ACC112 (cell line): ENCODE measurements around the gene GIPC3.

Experiments used
- H2AFZ ChIP-seq: fragments of 200-600 bp; sonication (generic); one replicate; pipeline ENCODE4 v1.6.0; 2017; ENCODE audit warnings: antibody characterized with exemption, low read length; ENCODE audit not compliant: unreplicated experiment
- H3K27ac ChIP-seq: fragments of 200-600 bp; sonication (generic); 2 replicates; pipeline ENCODE4 v1.5.1; 2014; ENCODE audit warnings: low read depth, mild to moderate bottlenecking, antibody characterized with exemption, low read length, moderate library complexity
- H3K27me3 ChIP-seq: fragments of 200-600 bp; sonication (generic); 2 replicates; pipeline ENCODE4 v1.6.1; 2014; ENCODE audit warnings: mild to moderate bottlenecking, antibody characterized with exemption, low read length, moderate library complexity, mixed read lengths; ENCODE audit not compliant: insufficient read depth
- H3K36me3 ChIP-seq: fragments of 200-600 bp; sonication (generic); 2 replicates; pipeline ENCODE4 v1.6.1; 2016; ENCODE audit warnings: mild to moderate bottlenecking, antibody characterized with exemption, low read length, moderate library complexity, mixed read lengths; ENCODE audit not compliant: insufficient read depth
- H3K4me1 ChIP-seq: fragments of 200-600 bp; sonication (generic); one replicate; pipeline ENCODE4 v1.6.1; 2016; ENCODE audit warnings: low read length, mixed read lengths; ENCODE audit not compliant: insufficient read depth, unreplicated experiment, control insufficient read depth
- H3K4me3 ChIP-seq: fragments of 200-600 bp; sonication (generic); 2 replicates; pipeline ENCODE4 v1.5.1; 2014; ENCODE audit warnings: mild to moderate bottlenecking, low read depth, low read length
- H3K79me2 ChIP-seq: fragments of 200-600 bp; sonication (generic); one replicate; pipeline ENCODE4 v1.6.0; 2016; ENCODE audit warnings: low read length; ENCODE audit not compliant: control insufficient read depth, unreplicated experiment, insufficient read depth

The GIPC3 gene

DNA sequence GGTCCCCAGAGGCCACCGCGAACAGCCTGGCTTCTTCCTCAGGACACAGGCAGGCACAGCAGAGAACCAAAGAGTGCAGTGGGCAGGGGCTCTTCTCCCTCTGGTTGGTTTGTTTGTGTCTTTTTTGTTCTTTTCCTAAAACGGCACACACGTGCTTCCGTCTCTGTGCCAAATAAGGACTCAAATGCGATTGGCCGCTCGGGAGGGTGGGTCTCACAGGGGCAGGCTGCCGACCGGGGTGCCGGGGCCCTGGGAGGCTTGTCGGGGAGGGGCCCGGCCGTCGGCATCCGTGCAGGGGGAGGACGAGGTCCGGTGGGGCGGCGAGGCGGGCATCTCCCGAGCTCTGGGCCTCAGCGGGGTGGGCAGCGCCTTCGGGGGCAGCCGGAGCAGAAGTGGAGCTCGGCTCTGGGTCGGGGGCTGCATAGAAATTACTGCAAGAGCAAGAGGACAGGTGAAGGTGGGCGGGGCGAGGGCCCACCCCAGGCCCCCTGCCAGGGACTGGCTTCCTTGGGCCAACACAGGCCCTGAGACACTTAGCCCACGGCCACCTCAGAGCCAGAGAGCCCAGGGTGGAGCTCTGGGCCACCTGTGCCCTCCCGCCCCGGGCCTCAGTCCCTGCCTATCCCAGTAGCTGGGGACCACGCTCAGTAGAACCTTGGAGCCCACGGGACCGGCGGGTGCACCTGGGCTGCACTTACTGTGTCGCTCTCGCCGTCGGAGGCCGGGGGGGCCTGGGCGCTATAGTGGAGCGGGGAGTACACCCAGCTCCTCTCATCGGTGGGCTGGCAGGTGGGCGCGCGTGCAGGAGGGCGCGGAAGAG lies 47.7 kb downstream of the GIPC3 start:
- no peak overlapping the region for H3K4me3 ChIP-seq
- H3K79me2 ChIP-seq: no peaks in the 10 kb centered on the region
- H3K27ac ChIP-seq: no peak overlapping the region
- no peaks in the 10 kb centered on the region for H3K36me3 ChIP-seq
- no peaks in the 10 kb centered on the region for H3K27me3 ChIP-seq
- H2AFZ ChIP-seq: no peak overlapping the region
- no peaks in the 10 kb centered on the region for H3K4me1 ChIP-seq

DNA sequence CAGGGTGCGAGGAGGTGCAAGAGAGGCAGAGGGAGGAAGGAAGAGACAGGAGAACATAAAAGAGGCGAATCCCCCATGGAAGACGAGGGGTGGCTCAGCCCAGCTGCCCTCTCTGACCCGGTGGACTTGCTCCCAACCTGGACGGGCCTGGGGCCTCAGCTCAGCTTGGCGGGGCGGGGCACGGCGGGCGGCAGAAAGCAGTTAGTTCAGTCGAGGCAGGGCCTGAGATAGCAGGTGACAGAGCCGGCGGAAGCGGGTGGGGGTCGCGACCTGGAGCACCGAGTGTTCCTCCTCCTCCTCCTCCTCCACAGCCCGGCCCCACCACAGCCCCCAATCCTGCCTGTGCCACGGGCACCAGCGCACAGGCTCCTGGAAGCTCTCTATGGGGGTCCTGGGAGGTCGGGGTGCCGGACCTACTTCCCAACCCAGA lies 48.3 kb downstream of the GIPC3 start:
- Histone ChIP-seq H3K4me3 (no peak overlapping the region), H3K36me3 (no peaks in the 10 kb centered on the region), H3K27me3 (no peaks in the 10 kb centered on the region), H3K27ac (no peak overlapping the region), H2AFZ (no peak overlapping the region), H3K79me2 (no peaks in the 10 kb centered on the region), H3K4me1 (no peaks in the 10 kb centered on the region)

GRCh38 chr19:3634496-3635045 lies 49.3 kb downstream of the GIPC3 start:
- H3K4me3 ChIP-seq: no peak overlapping the region
- no peaks in the 10 kb centered on the region for H3K4me1 ChIP-seq
- H3K79me2 ChIP-seq: no peaks in the 10 kb centered on the region
- H3K36me3 ChIP-seq: no peaks in the 10 kb centered on the region
- H3K27me3 ChIP-seq: no peaks in the 10 kb centered on the region
- H3K27ac ChIP-seq: no peak overlapping the region
- no peak overlapping the region for H2AFZ ChIP-seq

DNA sequence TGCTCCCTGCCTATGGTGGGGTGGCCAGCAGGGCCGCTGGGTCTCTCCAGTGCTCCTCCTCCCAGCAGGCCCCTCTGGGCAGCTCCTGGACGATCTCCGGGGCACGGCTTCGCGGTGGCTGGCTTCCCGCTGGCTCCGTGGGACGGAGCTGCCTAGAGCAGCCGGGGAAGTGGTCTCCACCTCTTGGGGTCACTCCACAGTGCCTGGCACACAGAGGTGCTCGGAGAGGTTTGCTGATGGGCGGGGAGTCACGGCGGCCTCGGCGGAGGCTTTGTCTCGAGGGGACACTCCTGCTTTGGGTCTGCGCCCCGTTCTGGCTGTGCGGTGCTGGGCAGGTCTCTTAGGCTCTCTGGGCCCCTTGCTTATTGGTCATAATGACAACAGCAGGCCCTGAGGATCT lies 51.2 kb downstream of the GIPC3 start:
- H3K4me3 ChIP-seq: no peak overlapping the region
- H3K4me1 ChIP-seq: no peaks in the 10 kb centered on the region
- no peaks in the 10 kb centered on the region for H3K27me3 ChIP-seq
- H2AFZ ChIP-seq: no peak overlapping the region
- H3K79me2 ChIP-seq: no peaks in the 10 kb centered on the region
- H3K27ac ChIP-seq: no peak overlapping the region
- H3K36me3 ChIP-seq: no peaks in the 10 kb centered on the region

DNA sequence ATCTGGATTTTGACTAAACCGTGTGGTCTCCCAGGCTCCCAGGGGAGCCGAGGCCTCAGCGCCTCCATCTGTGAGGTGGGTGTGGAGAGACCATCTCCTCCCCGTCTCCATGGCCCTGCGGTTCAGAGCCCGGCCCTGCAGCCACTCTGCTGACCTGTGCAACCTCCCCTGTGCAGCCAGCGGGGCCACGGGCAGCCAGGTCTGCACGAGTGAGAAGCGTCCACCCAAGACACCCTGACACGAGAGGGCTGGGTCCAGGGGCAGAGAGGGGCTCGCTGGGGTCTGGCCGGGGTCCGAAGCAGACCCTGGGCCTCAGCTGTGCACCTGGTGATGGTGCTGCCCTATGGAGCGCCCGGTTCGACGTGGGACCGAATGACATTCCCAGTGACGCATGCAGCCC lies 51.7 kb downstream of the GIPC3 start:
- Histone ChIP-seq H2AFZ (no peak overlapping the region), H3K27ac (no peak overlapping the region), H3K79me2 (no peaks in the 10 kb centered on the region), H3K27me3 (no peaks in the 10 kb centered on the region), H3K36me3 (no peaks in the 10 kb centered on the region), H3K4me1 (no peaks in the 10 kb centered on the region), H3K4me3 (no peak overlapping the region)

- Histone ChIP-seq H3K4me1 (no peaks in the 10 kb centered on the region), H3K36me3 (no peaks in the 10 kb centered on the region), H2AFZ (no peak overlapping the region)
Measured at GRCh38 chr19:3637621-3638020, 52.3 kb downstream of the GIPC3 start.

GRCh38 chr19:3638208-3639193 lies 53.2 kb downstream of the GIPC3 start:
- Histone ChIP-seq H2AFZ (no peak overlapping the region), H3K36me3 (no peaks in the 10 kb centered on the region), H3K27ac (no peak overlapping the region), H3K27me3 (no peaks in the 10 kb centered on the region), H3K79me2 (no peaks in the 10 kb centered on the region), H3K4me3 (no peak overlapping the region), H3K4me1 (no peaks in the 10 kb centered on the region)

More at GRCh38 chr19:3637621-3638020, 52.3 kb downstream of the GIPC3 start:
- H3K4me3 ChIP-seq: no peak overlapping the region
- no peaks in the 10 kb centered on the region for H3K79me2 ChIP-seq
- H3K27me3 ChIP-seq: no peaks in the 10 kb centered on the region
- no peak overlapping the region for H3K27ac ChIP-seq

GRCh38 chr19:3639479-3639878 lies 54.2 kb downstream of the GIPC3 start:
- H3K27ac ChIP-seq: no peak overlapping the region
- no peaks in the 10 kb centered on the region for H3K79me2 ChIP-seq
- H3K27me3 ChIP-seq: no peaks in the 10 kb centered on the region
- no peak overlapping the region for H3K4me3 ChIP-seq
- H3K4me1 ChIP-seq: no peaks in the 10 kb centered on the region
- no peaks in the 10 kb centered on the region for H3K36me3 ChIP-seq
- H2AFZ ChIP-seq: no peak overlapping the region

- no peak overlapping the region for H3K4me3 ChIP-seq
- no peaks in the 10 kb centered on the region for H3K4me1 ChIP-seq
- H3K27ac ChIP-seq: no peak overlapping the region
- H3K36me3 ChIP-seq: no peaks in the 10 kb centered on the region
- no peak overlapping the region for H2AFZ ChIP-seq
- H3K27me3 ChIP-seq: no peaks in the 10 kb centered on the region
- H3K79me2 ChIP-seq: no peaks in the 10 kb centered on the region
Measured at GRCh38 chr19:3641515-3642269, 56.4 kb downstream of the GIPC3 start.

GRCh38 chr19:3642296-3642695 lies 57.0 kb downstream of the GIPC3 start:
- H3K79me2 ChIP-seq: no peaks in the 10 kb centered on the region
- H3K4me1 ChIP-seq: no peaks in the 10 kb centered on the region
- no peaks in the 10 kb centered on the region for H3K27me3 ChIP-seq
- no peak overlapping the region for H3K4me3 ChIP-seq
- no peak overlapping the region for H2AFZ ChIP-seq
- no peaks in the 10 kb centered on the region for H3K36me3 ChIP-seq
- no peak overlapping the region for H3K27ac ChIP-seq
